Brain microvascular endothelial cell (primary cell): ENCODE measurements around the gene DAGLB.
"Not testable (repeated sequence)": the region's sequence is repeated elsewhere in the genome, so short reads cannot be mapped to it uniquely, and the experiment has no call there.

Source experiments
- DNase-seq: peaks from one replicate; pipeline ENCODE4 v3.0.0-alpha.2; 2020
- H3K27ac ChIP-seq: fragments of 250-450 bp; sonication (Bioruptor Pico); 2 replicates; pipeline ENCODE4 v1.5.1; 2020; ENCODE audit warnings: mild to moderate bottlenecking, moderate library complexity
- H3K27me3 ChIP-seq: fragments of 250-450 bp; sonication (Bioruptor Pico); replicated peaks from 2 replicates; pipeline ENCODE4 v1.5.1; 2020; ENCODE audit warnings: mild to moderate bottlenecking
- H3K36me3 ChIP-seq: fragments of 250-450 bp; sonication (Bioruptor Pico); replicated peaks from 2 replicates; pipeline ENCODE4 v1.5.1; 2020; ENCODE audit warnings: mild to moderate bottlenecking
- H3K4me3 ChIP-seq: 2 replicates; pipeline ENCODE4 v1.5.1; 2011; ENCODE audit warnings: low read depth, mild to moderate bottlenecking, control low read depth, low read length, moderate library complexity
- in situ Hi-C: cut with HindIII; loops from 2 replicates; pipeline ENCODE4 v1.10.0; 2017; ENCODE audit warnings: low sequenced_read_pairs, low pct_ligation_motif_present
- TF ChIP-seq, protein P1 (sequence below): IDR thresholded peaks from 2 replicates; pipeline ENCODE4 v1.5.1; 2011; ENCODE audit warnings: low read depth, mild to moderate bottlenecking, moderate library complexity, low read length, control low read depth, inconsistent platforms; ENCODE audit errors: missing control alignments

Gene DAGLB

DNA sequence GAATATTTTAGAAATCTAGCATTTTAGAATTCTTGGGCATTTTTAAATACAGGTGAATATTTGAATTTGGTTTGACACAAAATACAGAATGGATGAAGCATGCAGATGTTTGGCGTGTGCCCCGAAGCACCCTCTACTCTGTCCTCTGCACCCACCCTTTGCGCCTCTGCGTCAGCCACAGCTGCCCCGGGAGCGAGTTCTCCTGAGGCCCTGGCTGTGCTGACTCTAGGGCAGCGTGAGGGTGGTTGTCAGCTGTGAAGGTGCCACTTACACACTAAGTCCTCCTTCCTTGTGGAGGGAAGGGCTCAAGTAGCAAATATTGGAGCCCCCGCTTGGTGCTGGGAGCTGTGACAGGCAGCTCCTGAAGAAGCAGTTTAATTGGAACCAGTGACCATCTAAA lies 48.4 kb downstream of the DAGLB start:
- TF ChIP-seq, protein P1, sequence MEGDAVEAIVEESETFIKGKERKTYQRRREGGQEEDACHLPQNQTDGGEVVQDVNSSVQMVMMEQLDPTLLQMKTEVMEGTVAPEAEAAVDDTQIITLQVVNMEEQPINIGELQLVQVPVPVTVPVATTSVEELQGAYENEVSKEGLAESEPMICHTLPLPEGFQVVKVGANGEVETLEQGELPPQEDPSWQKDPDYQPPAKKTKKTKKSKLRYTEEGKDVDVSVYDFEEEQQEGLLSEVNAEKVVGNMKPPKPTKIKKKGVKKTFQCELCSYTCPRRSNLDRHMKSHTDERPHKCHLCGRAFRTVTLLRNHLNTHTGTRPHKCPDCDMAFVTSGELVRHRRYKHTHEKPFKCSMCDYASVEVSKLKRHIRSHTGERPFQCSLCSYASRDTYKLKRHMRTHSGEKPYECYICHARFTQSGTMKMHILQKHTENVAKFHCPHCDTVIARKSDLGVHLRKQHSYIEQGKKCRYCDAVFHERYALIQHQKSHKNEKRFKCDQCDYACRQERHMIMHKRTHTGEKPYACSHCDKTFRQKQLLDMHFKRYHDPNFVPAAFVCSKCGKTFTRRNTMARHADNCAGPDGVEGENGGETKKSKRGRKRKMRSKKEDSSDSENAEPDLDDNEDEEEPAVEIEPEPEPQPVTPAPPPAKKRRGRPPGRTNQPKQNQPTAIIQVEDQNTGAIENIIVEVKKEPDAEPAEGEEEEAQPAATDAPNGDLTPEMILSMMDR, result no peak
- DNase-seq, result no peak
- Histone ChIP-seq H3K27ac (no peak overlapping the region), H3K36me3 (peaks cover 45% of the 10 kb centered on the region), H3K27me3 (no peaks in the 10 kb centered on the region), H3K4me3 (no peak overlapping the region)
- in situ Hi-C loops, result no loop called here

- TF ChIP-seq, protein P1, result no peak
- H3K36me3 ChIP-seq, result peaks cover 45% of the 10 kb centered on the region
- in situ Hi-C loops, result no loop called here
- H3K4me3 ChIP-seq, result no peak overlapping the region
- H3K27me3 ChIP-seq, result no peaks in the 10 kb centered on the region
- no peak for DNase-seq
- H3K27ac ChIP-seq, result no peak overlapping the region
These were observed 48.8 kb downstream of the DAGLB start for GRCh38 chr7:6398943-6399342.

- H3K4me3 ChIP-seq, H3K27ac ChIP-seq, H3K27me3 ChIP-seq, DNase-seq, in situ Hi-C loops: not testable (repeated sequence)
- H3K36me3 ChIP-seq, result peaks cover 38% of the 10 kb centered on the region
These were observed 49.8 kb downstream of the DAGLB start for GRCh38 chr7:6397759-6398495.

DNA sequence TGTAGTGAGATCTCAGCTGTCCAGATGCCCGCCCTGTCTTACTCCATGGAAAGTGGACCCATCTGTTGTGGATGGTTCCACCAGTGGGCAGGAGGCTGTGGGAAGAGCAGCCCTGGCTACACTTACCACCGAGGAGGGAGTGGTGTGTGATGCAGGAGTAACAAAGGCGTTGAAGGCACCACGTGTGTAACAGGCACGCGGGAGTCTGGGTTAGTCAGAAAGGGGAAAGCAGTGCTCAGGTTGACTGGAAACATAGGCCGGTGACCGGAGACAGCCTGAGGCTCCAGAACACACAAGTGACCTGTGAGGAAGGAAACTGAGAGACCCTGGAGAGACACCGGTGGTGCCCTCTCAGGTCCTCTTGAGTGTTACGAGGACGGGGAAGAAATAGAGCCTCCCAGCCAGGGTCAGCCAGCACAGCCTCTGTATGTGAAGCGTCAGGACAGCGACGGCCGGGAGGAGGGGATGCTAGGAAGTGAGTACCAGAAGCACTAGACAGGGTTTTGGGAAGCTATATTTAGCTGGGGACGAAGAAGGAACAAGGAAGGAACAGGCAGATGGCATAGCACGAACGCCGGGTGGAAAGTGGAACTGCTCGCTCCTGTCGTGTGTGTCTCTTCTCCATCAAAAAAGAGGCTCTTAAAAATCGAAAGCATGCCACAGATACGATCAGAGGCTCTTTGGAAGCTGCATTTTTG lies 51.7 kb downstream of the DAGLB start:
- H3K27ac ChIP-seq, result no peak overlapping the region
- no peaks in the 10 kb centered on the region for H3K27me3 ChIP-seq
- peaks cover 31% of the 10 kb centered on the region for H3K36me3 ChIP-seq
- in situ Hi-C loops, result no loop called here
- TF ChIP-seq, protein P1, result no peak
- DNase-seq, result no peak
- no peak overlapping the region for H3K4me3 ChIP-seq

- Histone ChIP-seq H3K4me3 (no peak overlapping the region), H3K27me3 (no peaks in the 10 kb centered on the region), H3K36me3 (peaks cover 34% of the 10 kb centered on the region), H3K27ac (no peak overlapping the region)
- in situ Hi-C loops, result no loop called here
- TF ChIP-seq, protein P1, result no peak
- no peak for DNase-seq
These were observed 53.6 kb downstream of the DAGLB start for GRCh38 chr7:6394114-6394513.

DNA sequence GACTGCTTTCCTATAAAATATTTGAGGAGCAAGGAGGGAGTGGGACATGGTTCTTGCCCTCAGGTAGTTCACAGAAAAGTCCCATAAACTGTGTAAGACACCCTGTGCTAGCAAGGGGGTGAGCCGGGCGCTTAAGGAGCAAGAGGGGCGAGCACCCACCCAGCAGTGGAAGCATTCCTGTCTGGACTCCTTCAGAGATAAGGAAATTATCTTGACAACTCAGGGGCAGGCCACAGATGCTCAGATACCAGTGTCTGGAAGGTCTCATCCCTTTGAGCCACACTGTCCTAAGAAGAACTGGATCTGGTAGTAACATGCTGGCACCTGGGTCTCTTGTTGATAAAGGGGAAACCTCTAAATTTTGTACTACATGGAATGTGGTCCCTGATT lies 54.1 kb downstream of the DAGLB start:
- peaks cover 34% of the 10 kb centered on the region for H3K36me3 ChIP-seq
- in situ Hi-C loops, result no loop called here
- H3K4me3 ChIP-seq, result no peak overlapping the region
- TF ChIP-seq, protein P1, result no peak
- H3K27me3 ChIP-seq, result no peaks in the 10 kb centered on the region
- no peak for DNase-seq
- peak overlapping the region; percentile 40 for H3K27ac ChIP-seq
